ENCODE results near the gene PRMT1. TPM values are rescaled to one million over a fixed set of nuclear protein-coding genes. Genes with fewer than 3 reads are reported as not detected.

The PRMT1 gene
- total and polyA plus RNA-seq, 2 of the 13 experiments (the other 11 are each of a cell fraction or from before 2014, with no cell fraction given) = 324 to 374 TPM

GRCh38 chr19:49652551-49653465, 24.3 kb upstream of the PRMT1 start:
- Histone ChIP-seq H3K4me1 (ENCODE audit: insufficient read depth, low read length) (peaks cover 15% of the 10 kb centered on the region), H3K27me3 (ENCODE audit: control insufficient read depth in 1 of 2, insufficient read depth in 2 of 2, low read length in 2 of 2) (no peaks in the 10 kb centered on the region), H3K9me3 (ENCODE audit: low read length) (no peaks in the 10 kb centered on the region), H3K9ac (ENCODE audit: insufficient read depth, low read depth, low read length) (no peak overlapping the region), H4K20me1 (ENCODE audit: insufficient read depth, low read length) (no peaks in the 10 kb centered on the region), H3K4me2 (ENCODE audit: low read depth, low read length) (no peak overlapping the region), H3K79me2 (ENCODE audit: insufficient read depth, low read length) (no peaks in the 10 kb centered on the region), H3K27ac (ENCODE audit: extremely low read length, insufficient read depth, low read length) (no peak overlapping the region), H2AFZ (ENCODE audit: low read length) (no peak overlapping the region), H3K4me3 (replicated peaks in 1 of 3; ENCODE audit: insufficient read depth in 1 of 3, low read depth in 2 of 3, low read length in 3 of 3) (no peak overlapping the region), H3K36me3 (replicated peaks in 1 of 2; ENCODE audit: control insufficient read depth in 1 of 2, insufficient read depth in 2 of 2, low read length in 2 of 2) (peaks cover 29 to 52% of the 10 kb centered on the region in 2 experiments; a peak in 4 of 5 replicates)
- DNase-seq (ENCODE audit: low spot score) (no peak), ATAC-seq (no peak), FAIRE-seq (no peak)
- POLR2A ChIA-PET = interaction anchor here (1.0 to 1.7 kb wide), 2 partner anchors 11 kb away, joined by 3 to 7 read pairs; partner anchors contain the start of gene SCAF1
- no TSS peak for BruUV-seq (replicated peaks)
- in situ Hi-C loops (cut with HindIII; ENCODE audit: extremely low pct_ligation_motif_present, low pct_unique_long_range_greater_than_20kb) (no loop called here), intact Hi-C loops (cut with micrococcal nuclease; ENCODE audit: unreplicated experiment) (no loop called here)
- 98% methylated on average over 42 of the region's 58 CpGs for WGBS (ENCODE audit: low lambda C conversion rate)
- CTCF ChIA-PET (ENCODE audit: low intra/inter-chr PET ratio, low total read pairs) = no interaction called here
- TF ChIP-seq RBFOX2 (IDR thresholded peaks at IDR 0.05; ENCODE audit: low read depth, low read length) = peak; percentile 39; the same call in 1 of the 2 replicates
- no peak for TF ChIP-seq ZNF737 (CRISPR knock-in tag; IDR thresholded peaks at IDR 0.05; ENCODE audit: borderline replicate concordance)
- TF ChIP-seq AGO2 (optimal IDR thresholded peaks at IDR 0.05; ENCODE audit: low read depth, low read length) = peak; percentile 75

- H4K20me1 ChIP-seq (ENCODE audit: insufficient read depth, low read length) = no peaks in the 10 kb centered on the region
- no TSS peak for BruUV-seq (replicated peaks)
- 98% methylated on average over 13 of the region's 13 CpGs for WGBS (ENCODE audit: low lambda C conversion rate)
- ChIA-PET CTCF (ENCODE audit: low intra/inter-chr PET ratio, low total read pairs) (no interaction called here), POLR2A (interaction anchor here (1.0 to 1.7 kb wide), 3 partner anchors 11 to 13 kb away, joined by 3 to 7 read pairs (median 3); partner anchors contain the start of genes RRAS and SCAF1)
- H3K9ac ChIP-seq (ENCODE audit: insufficient read depth, low read depth, low read length) = no peak overlapping the region
- no peak for DNase-seq (ENCODE audit: low spot score)
- in situ Hi-C loops (cut with HindIII; ENCODE audit: extremely low pct_ligation_motif_present, low pct_unique_long_range_greater_than_20kb) (no loop called here), intact Hi-C loops (cut with micrococcal nuclease; ENCODE audit: unreplicated experiment) (no loop called here)
- no peak overlapping the region for H3K4me3 ChIP-seq (replicated peaks in 1 of 3; ENCODE audit: insufficient read depth in 1 of 3, low read depth in 2 of 3, low read length in 3 of 3)
- no peaks in the 10 kb centered on the region for H3K79me2 ChIP-seq (ENCODE audit: insufficient read depth, low read length)
- H3K4me2 ChIP-seq (ENCODE audit: low read depth, low read length) = no peak overlapping the region
- FAIRE-seq = no peak
- H3K4me1 ChIP-seq (ENCODE audit: insufficient read depth, low read length) = peaks cover 14% of the 10 kb centered on the region; the same call in 1 of the 2 replicates
- H3K36me3 ChIP-seq (replicated peaks in 1 of 2; ENCODE audit: control insufficient read depth in 1 of 2, insufficient read depth in 2 of 2, low read length in 2 of 2) = peaks cover 30 to 57% of the 10 kb centered on the region in 2 experiments; a peak in 4 of 5 replicates
- H2AFZ ChIP-seq (ENCODE audit: low read length) = no peak overlapping the region
- TF ChIP-seq AGO2 (optimal IDR thresholded peaks at IDR 0.05; ENCODE audit: low read depth, low read length) = peak; percentile 39
- peak; percentile 47 for TF ChIP-seq RBFOX2 (IDR thresholded peaks at IDR 0.05; ENCODE audit: low read depth, low read length)
- no peak for TF ChIP-seq ZNF367 (CRISPR knock-in tag; IDR thresholded peaks at IDR 0.05; ENCODE audit: borderline replicate concordance)
- no peaks in the 10 kb centered on the region for H3K27me3 ChIP-seq (ENCODE audit: control insufficient read depth in 1 of 2, insufficient read depth in 2 of 2, low read length in 2 of 2)
- no peaks in the 10 kb centered on the region for H3K9me3 ChIP-seq (ENCODE audit: low read length)
- no peak for ATAC-seq
- no peak overlapping the region for H3K27ac ChIP-seq (ENCODE audit: extremely low read length, insufficient read depth, low read length)
Observed at GRCh38 chr19:49653466-49653806, 23.6 kb upstream of the PRMT1 start.

Data from HepG2 (cell line).